Endothelial cell (in vitro differentiated cells): ENCODE measurements around the gene MAGI1. TPM values are rescaled to one million over a fixed set of nuclear protein-coding genes. Genes with fewer than 3 reads are reported as not detected.
A peak's percentile ranks its signal among the peaks of the same experiment; 100 is the strongest.
"Not testable (repeated sequence)": the region's sequence is repeated elsewhere in the genome, so short reads cannot be mapped to it uniquely, and the experiment has no call there.

ENCODE experiments used
- DNase-seq: peaks from one replicate; pipeline ENCODE4 v3.0.0; 2021; ENCODE audit warnings: low spot score
- H3K27ac Mint-ChIP-seq: one replicate; pipeline ENCODE4 v1.8.0; 2021; ENCODE audit warnings: mixed read lengths, inconsistent platforms; ENCODE audit not compliant: unreplicated experiment
- H3K27me3 Mint-ChIP-seq: one replicate; pipeline ENCODE4 v1.8.0; 2021; ENCODE audit warnings: mild to moderate bottlenecking, moderate library complexity, mixed read lengths, inconsistent platforms; ENCODE audit not compliant: unreplicated experiment
- H3K36me3 Mint-ChIP-seq: one replicate; pipeline ENCODE4 v1.8.0; 2021; ENCODE audit warnings: mild to moderate bottlenecking, low read depth, mixed read lengths, inconsistent platforms; ENCODE audit not compliant: unreplicated experiment
- H3K4me1 Mint-ChIP-seq: one replicate; pipeline ENCODE4 v1.8.0; 2021; ENCODE audit warnings: mild to moderate bottlenecking, mixed read lengths, inconsistent platforms; ENCODE audit not compliant: unreplicated experiment
- H3K4me3 Mint-ChIP-seq: one replicate; pipeline ENCODE4 v1.8.0; 2021; ENCODE audit warnings: mild to moderate bottlenecking, mixed read lengths, inconsistent platforms; ENCODE audit not compliant: unreplicated experiment
- H3K9me3 Mint-ChIP-seq: one replicate; pipeline ENCODE4 v1.8.0; 2021; ENCODE audit warnings: mixed read lengths, inconsistent platforms; ENCODE audit not compliant: unreplicated experiment
- total RNA-seq: library from RNA; stranded (reverse); fragmentation: NEBNext Ultra II Directional; extraction: Animal tissue kit (Norgen Biotek cat#: 25700); gene quantifications from one replicate; pipeline ENCODE4 v1.2.1, GENCODE V29; 2021; ENCODE audit not compliant: unreplicated experiment
- TF ChIP-seq, protein P1 (sequence below): fragments of 200-600 bp; sonication (generic); IDR thresholded peaks from one replicate; pipeline ENCODE4 v1.5.0; 2021; ENCODE audit warnings: antibody characterized with exemption; ENCODE audit not compliant: unreplicated experiment

Gene MAGI1
- total RNA-seq, 1 donor from 2014 or later: 33.8 TPM

DNA sequence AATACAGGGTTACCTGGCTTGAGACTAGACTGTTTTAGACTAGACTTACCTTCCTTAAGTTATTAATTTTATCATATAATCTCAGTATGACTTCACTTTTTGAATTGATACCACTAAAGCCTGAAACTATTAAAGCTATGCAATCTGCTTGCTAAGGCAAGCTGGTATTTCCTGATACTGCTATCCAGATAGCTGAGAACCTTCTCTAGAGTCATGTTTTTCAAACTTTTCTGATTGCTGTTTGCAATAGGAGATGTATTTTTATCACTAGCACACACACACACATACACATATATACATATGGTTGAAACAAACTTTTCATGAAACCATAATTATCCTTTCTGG is 9.3 kb upstream of the MAGI1 start:
- no peaks in the 10 kb centered on the region for H3K9me3 Mint-ChIP-seq
- H3K4me3 Mint-ChIP-seq: no peak overlapping the region
- TF ChIP-seq, protein P1, sequence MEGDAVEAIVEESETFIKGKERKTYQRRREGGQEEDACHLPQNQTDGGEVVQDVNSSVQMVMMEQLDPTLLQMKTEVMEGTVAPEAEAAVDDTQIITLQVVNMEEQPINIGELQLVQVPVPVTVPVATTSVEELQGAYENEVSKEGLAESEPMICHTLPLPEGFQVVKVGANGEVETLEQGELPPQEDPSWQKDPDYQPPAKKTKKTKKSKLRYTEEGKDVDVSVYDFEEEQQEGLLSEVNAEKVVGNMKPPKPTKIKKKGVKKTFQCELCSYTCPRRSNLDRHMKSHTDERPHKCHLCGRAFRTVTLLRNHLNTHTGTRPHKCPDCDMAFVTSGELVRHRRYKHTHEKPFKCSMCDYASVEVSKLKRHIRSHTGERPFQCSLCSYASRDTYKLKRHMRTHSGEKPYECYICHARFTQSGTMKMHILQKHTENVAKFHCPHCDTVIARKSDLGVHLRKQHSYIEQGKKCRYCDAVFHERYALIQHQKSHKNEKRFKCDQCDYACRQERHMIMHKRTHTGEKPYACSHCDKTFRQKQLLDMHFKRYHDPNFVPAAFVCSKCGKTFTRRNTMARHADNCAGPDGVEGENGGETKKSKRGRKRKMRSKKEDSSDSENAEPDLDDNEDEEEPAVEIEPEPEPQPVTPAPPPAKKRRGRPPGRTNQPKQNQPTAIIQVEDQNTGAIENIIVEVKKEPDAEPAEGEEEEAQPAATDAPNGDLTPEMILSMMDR: no peak
- no peaks in the 10 kb centered on the region for H3K36me3 Mint-ChIP-seq
- no peak for DNase-seq
- no peak overlapping the region for H3K27ac Mint-ChIP-seq
- no peaks in the 10 kb centered on the region for H3K4me1 Mint-ChIP-seq
- H3K27me3 Mint-ChIP-seq: peaks cover 1% of the 10 kb centered on the region

- H3K27me3 Mint-ChIP-seq: peaks cover 1% of the 10 kb centered on the region
- H3K4me3 Mint-ChIP-seq: no peak overlapping the region
- no peak for DNase-seq
- TF ChIP-seq, protein P1: no peak
- no peaks in the 10 kb centered on the region for H3K9me3 Mint-ChIP-seq
- no peaks in the 10 kb centered on the region for H3K36me3 Mint-ChIP-seq
- peaks cover 5% of the 10 kb centered on the region for H3K4me1 Mint-ChIP-seq
- H3K27ac Mint-ChIP-seq: no peak overlapping the region
Observed at GRCh38 chr3:66047311-66048050, 8.8 kb upstream of the MAGI1 start.

GRCh38 chr3:66046321-66046720 is 7.6 kb upstream of the MAGI1 start:
- not testable (repeated sequence) for H3K36me3 Mint-ChIP-seq, DNase-seq, H3K4me3 Mint-ChIP-seq, H3K9me3 Mint-ChIP-seq, H3K27me3 Mint-ChIP-seq, H3K4me1 Mint-ChIP-seq, H3K27ac Mint-ChIP-seq

DNA sequence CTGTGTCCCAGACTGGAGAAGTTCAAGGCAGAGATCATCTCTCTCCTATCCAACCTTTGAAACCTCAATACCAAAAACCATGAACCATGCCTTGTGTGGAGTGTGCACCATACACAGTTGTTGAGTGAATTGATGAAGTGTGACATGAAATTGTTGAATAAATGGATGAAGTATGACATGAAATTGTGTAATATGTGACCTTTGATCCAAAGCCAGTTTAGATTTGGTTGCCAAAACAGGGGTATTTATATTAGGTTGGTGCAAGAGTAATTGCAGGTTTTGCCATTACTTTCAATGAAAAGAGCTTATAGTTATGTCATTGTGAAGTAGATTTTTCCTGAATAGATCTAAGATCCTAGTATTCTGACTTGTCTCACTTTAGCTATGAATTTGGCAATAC is 3.1 kb upstream of the MAGI1 start:
- Mint-ChIP-seq H3K27me3 (peaks cover 3% of the 10 kb centered on the region), H3K4me3 (no peak overlapping the region), H3K9me3 (no peaks in the 10 kb centered on the region), H3K36me3 (no peaks in the 10 kb centered on the region), H3K4me1 (peaks cover 15% of the 10 kb centered on the region), H3K27ac (no peak overlapping the region)
- TF ChIP-seq, protein P1: no peak
- no peak for DNase-seq

DNA sequence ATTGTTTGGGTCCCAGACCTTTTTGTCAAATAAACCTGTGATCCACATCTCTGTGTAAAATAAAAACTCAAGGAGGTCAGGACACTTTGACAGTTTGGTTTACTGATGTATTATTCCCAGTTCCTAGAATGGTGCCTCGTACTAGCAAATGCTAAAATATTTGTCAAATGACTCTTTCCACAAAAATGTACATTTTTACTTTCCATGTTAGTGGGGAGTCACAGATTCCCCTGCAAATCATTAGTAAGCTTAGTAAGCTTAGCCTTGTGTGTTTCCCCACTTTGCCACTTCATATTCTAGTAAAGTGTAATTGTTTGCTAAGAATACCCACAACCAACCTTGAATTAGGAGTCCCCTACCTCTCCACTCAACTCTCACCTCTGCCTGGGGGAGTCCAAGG is 2.4 kb upstream of the MAGI1 start:
- TF ChIP-seq, protein P1: no peak
- H3K36me3 Mint-ChIP-seq: no peaks in the 10 kb centered on the region
- H3K27ac Mint-ChIP-seq: no peak overlapping the region

DNA sequence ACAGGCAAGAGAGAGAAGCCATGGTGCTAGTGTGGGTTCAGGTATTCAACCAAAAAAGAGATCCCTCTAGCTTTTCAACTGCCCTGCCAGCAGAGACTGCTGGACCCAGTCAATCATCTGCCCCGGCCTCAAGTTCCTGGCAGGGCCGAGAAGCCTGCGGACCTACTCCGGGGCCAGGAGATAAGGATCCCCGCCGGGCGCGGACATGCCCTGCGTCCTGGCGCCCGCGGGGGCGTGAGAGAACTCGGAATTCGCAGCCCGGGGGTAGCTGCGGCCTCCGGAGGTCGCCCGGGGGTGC is 821 bp upstream of the MAGI1 start:
- TF ChIP-seq, protein P1: peak; percentile 23
- Mint-ChIP-seq H3K27me3 (peaks cover 5% of the 10 kb centered on the region), H3K9me3 (no peaks in the 10 kb centered on the region), H3K27ac (peak overlapping the region; percentile 67), H3K36me3 (no peaks in the 10 kb centered on the region), H3K4me1 (peaks cover 31% of the 10 kb centered on the region), H3K4me3 (peak overlapping the region; percentile 90)
- DNase-seq: peak; percentile 58

More for the DNA sequence above, 2.4 kb upstream of the MAGI1 start:
- H3K4me3 Mint-ChIP-seq: no peak overlapping the region
- no peaks in the 10 kb centered on the region for H3K9me3 Mint-ChIP-seq
- H3K27me3 Mint-ChIP-seq: peaks cover 3% of the 10 kb centered on the region
- no peak for DNase-seq
- peaks cover 22% of the 10 kb centered on the region for H3K4me1 Mint-ChIP-seq
